ENCODE data around the gene SRD5A3.

Gene SRD5A3

GRCh38 chr4:55416176-55416575 is 70.1 kb downstream of the SRD5A3 start:
- no peak for DNase-seq
